Measurements from ENCODE around the gene ACVR1C. TPM values are rescaled to one million over a fixed set of nuclear protein-coding genes. Genes with fewer than 3 reads are reported as not detected.

Gene ACVR1C
- total and polyA plus RNA-seq, 9 donors: 0.09 to 1.1 (median 0.14) TPM

DNA sequence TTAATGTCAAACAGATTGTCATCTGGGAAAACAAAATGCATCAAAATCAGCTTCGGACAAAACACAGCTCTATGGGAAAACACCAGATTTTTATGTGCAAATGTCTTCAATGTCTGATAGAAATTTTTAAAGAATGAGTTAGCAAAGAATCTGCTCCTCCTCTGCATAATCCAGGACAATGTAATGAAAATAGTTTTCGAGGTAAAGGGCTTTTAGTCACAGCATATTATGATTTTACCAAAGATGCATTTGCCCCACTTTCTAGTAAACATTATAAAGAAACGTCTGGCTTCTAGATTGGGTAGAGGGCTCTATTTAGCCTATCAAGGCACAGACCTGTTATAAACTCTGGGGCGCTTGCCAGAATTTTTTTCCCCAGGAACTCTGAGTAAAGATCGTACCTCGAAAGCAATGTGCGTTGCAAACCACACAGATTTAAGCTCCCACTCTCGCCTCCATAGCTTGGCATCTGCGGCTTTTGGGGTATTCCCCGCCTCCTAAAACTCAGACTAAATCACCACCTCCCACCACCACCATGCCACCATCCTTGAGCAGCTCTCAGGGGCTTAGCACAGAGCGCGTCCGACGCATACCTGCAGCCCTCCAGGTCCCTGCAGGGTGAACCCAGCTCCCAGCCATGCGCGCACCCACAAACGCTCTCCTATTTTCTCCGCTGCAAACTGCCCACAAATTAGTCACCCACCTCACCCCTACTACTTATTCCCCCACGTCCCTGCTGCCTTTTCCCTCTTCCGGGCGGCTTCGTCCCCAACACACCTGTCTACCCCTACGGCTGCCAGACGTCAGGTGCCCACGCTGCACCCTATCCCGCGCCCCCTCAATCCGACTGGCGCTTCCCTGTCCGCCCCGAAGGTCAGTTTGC, 829 bp downstream of the ACVR1C start:
- Histone ChIP-seq H3K36me3 (ENCODE audit: control insufficient read depth, insufficient read depth, low read length) (no peaks in the 10 kb centered on the region), H3K27ac (ENCODE audit: low read length) (no peak overlapping the region), H3K4me3 (ENCODE audit: low read length) (peak overlapping the region; percentile 27), H3K9me3 (replicated peaks; ENCODE audit: control insufficient read depth, low read depth, low read length) (no peaks in the 10 kb centered on the region), H3K4me1 (ENCODE audit: control insufficient read depth, insufficient read depth, low read length) (peaks cover 12% of the 10 kb centered on the region), H3K27me3 (ENCODE audit: control insufficient read depth, insufficient read depth, low read length) (peaks cover 19% of the 10 kb centered on the region)
- no peak for DNase-seq
- WGBS (ENCODE audit: insufficient coverage): 1% methylated on average over 28 of the region's 31 CpGs

DNA sequence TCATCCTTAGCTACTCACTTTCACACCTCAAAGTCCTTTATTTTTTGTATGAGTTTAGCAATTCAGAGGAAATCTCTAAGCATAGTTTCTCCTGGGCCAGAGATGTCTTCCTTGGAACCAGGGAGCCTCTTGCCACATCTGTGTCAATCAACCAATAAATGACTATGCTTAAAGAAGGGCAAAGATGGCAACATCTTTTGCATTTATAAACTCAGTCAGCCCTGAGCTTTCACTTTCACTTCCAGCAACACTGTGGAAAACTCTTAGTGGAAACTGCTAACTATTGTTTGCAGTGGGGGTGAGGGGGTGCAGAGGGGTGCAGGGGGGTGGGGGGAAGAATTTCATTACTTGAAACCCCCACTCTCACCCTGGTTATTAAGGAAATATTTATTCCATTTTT, 3.4 kb downstream of the ACVR1C start:
- H3K4me3 ChIP-seq (ENCODE audit: low read length): no peak overlapping the region
- peaks cover 19% of the 10 kb centered on the region for H3K27me3 ChIP-seq (ENCODE audit: control insufficient read depth, insufficient read depth, low read length)
- H3K4me1 ChIP-seq (ENCODE audit: control insufficient read depth, insufficient read depth, low read length): peaks cover 12% of the 10 kb centered on the region
- peaks cover 3% of the 10 kb centered on the region for H3K9me3 ChIP-seq (replicated peaks; ENCODE audit: control insufficient read depth, low read depth, low read length)
- H3K36me3 ChIP-seq (ENCODE audit: control insufficient read depth, insufficient read depth, low read length): no peaks in the 10 kb centered on the region
- no peak for DNase-seq
- no peak overlapping the region for H3K27ac ChIP-seq (ENCODE audit: low read length)

DNA sequence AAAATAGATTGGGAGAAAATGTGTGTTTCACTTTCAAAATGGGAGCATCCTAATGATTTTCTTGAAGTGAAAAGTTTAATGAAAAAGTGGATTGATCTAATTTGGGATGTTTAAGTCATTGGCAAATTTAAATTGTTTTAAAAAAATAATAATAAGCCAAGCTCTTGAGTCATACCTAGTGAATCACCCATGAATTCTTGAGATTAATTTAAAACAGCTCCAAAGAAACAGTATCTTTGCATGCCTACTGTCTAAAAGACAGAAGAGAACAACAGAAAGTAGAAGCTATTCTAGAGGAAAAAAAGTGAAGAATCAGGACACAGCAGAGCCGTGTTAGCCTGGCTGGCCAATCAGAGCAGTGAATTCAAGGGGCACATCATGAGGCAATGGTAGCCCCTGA, 7.7 kb downstream of the ACVR1C start:
- WGBS (ENCODE audit: insufficient coverage): no CpG with 5 or more reads among the region's 1 CpG
- no peak for DNase-seq
- H3K9me3 ChIP-seq (replicated peaks; ENCODE audit: control insufficient read depth, low read depth, low read length): peaks cover 3% of the 10 kb centered on the region

DNA sequence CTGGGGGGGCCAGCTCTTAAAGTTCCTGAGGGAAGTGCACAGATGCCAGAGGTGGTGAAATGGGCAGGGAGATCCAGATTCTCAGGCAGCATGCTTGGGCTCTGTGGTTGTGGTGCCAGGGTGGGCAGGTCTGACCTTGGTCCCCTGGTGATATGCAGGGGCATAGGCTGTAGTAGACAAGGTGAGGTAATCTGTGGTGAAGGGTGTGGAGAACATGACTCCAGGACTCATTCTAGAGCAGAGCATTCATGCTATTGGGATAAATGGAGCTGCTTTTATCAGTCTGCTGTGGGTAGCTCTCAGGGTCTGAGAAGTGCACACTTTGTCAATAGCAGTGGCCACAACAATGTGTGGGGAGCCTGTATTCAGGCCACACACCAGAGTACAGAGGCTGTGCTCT, 16.9 kb downstream of the ACVR1C start:
- Histone ChIP-seq H3K27me3 (ENCODE audit: control insufficient read depth, insufficient read depth, low read length) (no peaks in the 10 kb centered on the region), H3K36me3 (ENCODE audit: control insufficient read depth, insufficient read depth, low read length) (no peaks in the 10 kb centered on the region), H3K4me1 (ENCODE audit: control insufficient read depth, insufficient read depth, low read length) (no peaks in the 10 kb centered on the region), H3K9me3 (replicated peaks; ENCODE audit: control insufficient read depth, low read depth, low read length) (peaks cover 2% of the 10 kb centered on the region), H3K27ac (ENCODE audit: low read length) (no peak overlapping the region), H3K4me3 (ENCODE audit: low read length) (no peak overlapping the region)
- no peak for DNase-seq

More for the DNA sequence above, 7.7 kb downstream of the ACVR1C start:
- peaks cover 2% of the 10 kb centered on the region for H3K27me3 ChIP-seq (ENCODE audit: control insufficient read depth, insufficient read depth, low read length)
- H3K36me3 ChIP-seq (ENCODE audit: control insufficient read depth, insufficient read depth, low read length): no peaks in the 10 kb centered on the region
- H3K4me3 ChIP-seq (ENCODE audit: low read length): no peak overlapping the region
- H3K4me1 ChIP-seq (ENCODE audit: control insufficient read depth, insufficient read depth, low read length): no peaks in the 10 kb centered on the region
- no peak overlapping the region for H3K27ac ChIP-seq (ENCODE audit: low read length)

DNA sequence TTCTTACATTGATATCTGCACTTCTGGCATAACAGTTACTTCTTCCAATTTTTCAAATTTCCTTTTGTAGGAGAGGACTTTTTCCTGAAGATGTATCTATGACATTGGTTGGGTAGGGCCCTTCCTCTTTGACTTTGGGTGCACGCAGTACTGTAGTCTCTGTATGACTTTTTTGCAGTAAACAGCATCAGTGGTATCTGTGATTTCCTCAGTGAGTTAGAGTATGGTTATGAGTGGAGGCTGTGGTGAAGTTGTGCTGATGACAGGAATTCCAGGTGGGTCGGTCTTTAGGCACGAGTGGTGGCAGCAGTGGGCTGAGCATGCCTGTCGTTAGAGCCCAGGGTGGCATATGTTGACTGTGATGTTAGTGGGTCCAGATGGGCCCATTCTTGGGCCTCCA, 17.6 kb downstream of the ACVR1C start:
- H3K27ac ChIP-seq (ENCODE audit: low read length): no peak overlapping the region
- WGBS (ENCODE audit: insufficient coverage): 95% methylated on average over 4 of the region's 4 CpGs
- H3K4me1 ChIP-seq (ENCODE audit: control insufficient read depth, insufficient read depth, low read length): no peaks in the 10 kb centered on the region
- no peaks in the 10 kb centered on the region for H3K27me3 ChIP-seq (ENCODE audit: control insufficient read depth, insufficient read depth, low read length)
- H3K36me3 ChIP-seq (ENCODE audit: control insufficient read depth, insufficient read depth, low read length): no peaks in the 10 kb centered on the region
- peaks cover 2% of the 10 kb centered on the region for H3K9me3 ChIP-seq (replicated peaks; ENCODE audit: control insufficient read depth, low read depth, low read length)
- DNase-seq: no peak
- no peak overlapping the region for H3K4me3 ChIP-seq (ENCODE audit: low read length)

DNA sequence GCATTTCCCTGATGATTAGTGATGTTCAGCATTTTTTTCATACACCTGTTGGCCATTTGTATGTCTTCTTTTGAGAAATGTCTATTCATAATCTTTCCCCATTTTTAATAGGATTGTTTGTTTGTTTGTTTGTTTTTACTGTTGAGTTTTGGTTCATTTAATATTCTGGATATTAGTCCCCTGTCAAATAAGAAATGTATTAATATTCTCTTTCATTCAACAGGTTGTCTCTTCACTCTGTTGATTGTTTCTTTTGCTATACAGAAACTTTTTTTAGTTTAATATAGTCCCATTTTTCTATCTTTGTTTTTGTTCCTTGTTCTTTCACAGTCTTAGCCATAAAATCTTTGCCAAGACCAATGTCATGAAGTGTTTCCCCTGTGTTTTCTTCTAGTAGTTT, 22.1 kb downstream of the ACVR1C start:
- H3K9me3 ChIP-seq (replicated peaks; ENCODE audit: control insufficient read depth, low read depth, low read length): peaks cover 2% of the 10 kb centered on the region
- no peak for DNase-seq
- H3K4me3 ChIP-seq (ENCODE audit: low read length): no peak overlapping the region
- H3K36me3 ChIP-seq (ENCODE audit: control insufficient read depth, insufficient read depth, low read length): no peaks in the 10 kb centered on the region
- no peaks in the 10 kb centered on the region for H3K4me1 ChIP-seq (ENCODE audit: control insufficient read depth, insufficient read depth, low read length)
- no peak overlapping the region for H3K27ac ChIP-seq (ENCODE audit: low read length)
- H3K27me3 ChIP-seq (ENCODE audit: control insufficient read depth, insufficient read depth, low read length): no peaks in the 10 kb centered on the region

DNA sequence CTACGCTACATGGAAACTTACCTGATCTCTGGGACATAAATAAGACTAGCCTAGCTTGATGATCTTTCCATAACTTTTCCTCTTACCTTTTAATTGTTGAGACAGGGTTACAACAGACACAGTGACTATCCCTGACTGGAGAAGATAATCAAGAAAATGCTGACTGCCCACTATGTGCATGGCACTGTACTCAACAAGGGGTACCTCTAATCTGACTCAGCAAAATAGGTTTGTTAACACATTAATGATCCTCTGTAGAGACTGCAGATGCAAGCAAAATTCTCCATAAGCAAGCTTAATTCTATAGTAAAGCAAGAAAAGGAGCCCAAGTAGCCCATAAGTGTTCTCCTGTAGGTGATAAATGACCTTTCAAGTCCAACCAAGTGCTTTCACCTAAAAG, 25.5 kb downstream of the ACVR1C start:
- no peak overlapping the region for H3K4me3 ChIP-seq (ENCODE audit: low read length)
- no peak for DNase-seq
- 67% methylated on average over 1 of the region's 1 CpG for whole genome bisulfite sequencing (ENCODE audit: insufficient coverage)

DNA sequence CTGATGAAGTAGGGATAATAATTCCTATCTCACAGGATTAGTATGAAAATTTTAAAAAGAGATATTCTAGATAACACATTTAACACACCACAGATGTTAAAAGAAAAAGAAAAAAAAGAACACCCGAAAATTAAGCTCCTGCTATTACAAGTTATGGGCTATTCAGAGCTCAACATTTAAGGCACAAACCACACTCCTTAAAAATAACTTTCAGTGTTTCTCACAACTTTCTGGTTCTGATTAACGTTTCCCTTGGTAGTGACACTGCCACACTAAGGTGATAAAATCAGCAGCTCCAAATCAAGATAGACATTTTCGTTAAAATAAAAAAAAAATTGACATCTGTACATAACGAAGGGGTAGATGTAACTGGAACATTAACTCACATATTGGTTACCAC, 26.9 kb downstream of the ACVR1C start:
- H3K27me3 ChIP-seq (ENCODE audit: control insufficient read depth, insufficient read depth, low read length): peaks cover 6% of the 10 kb centered on the region
- H3K4me3 ChIP-seq (ENCODE audit: low read length): no peak overlapping the region
- H3K4me1 ChIP-seq (ENCODE audit: control insufficient read depth, insufficient read depth, low read length): no peaks in the 10 kb centered on the region
- DNase-seq: no peak
- no peak overlapping the region for H3K27ac ChIP-seq (ENCODE audit: low read length)
- H3K36me3 ChIP-seq (ENCODE audit: control insufficient read depth, insufficient read depth, low read length): no peaks in the 10 kb centered on the region
- H3K9me3 ChIP-seq (replicated peaks; ENCODE audit: control insufficient read depth, low read depth, low read length): no peaks in the 10 kb centered on the region
- no CpG with 5 or more reads among the region's 4 CpGs for WGBS (ENCODE audit: insufficient coverage)

More for the DNA sequence above, 25.5 kb downstream of the ACVR1C start:
- Histone ChIP-seq H3K27me3 (ENCODE audit: control insufficient read depth, insufficient read depth, low read length) (no peaks in the 10 kb centered on the region), H3K27ac (ENCODE audit: low read length) (no peak overlapping the region), H3K9me3 (replicated peaks; ENCODE audit: control insufficient read depth, low read depth, low read length) (no peaks in the 10 kb centered on the region), H3K4me1 (ENCODE audit: control insufficient read depth, insufficient read depth, low read length) (no peaks in the 10 kb centered on the region), H3K36me3 (ENCODE audit: control insufficient read depth, insufficient read depth, low read length) (no peaks in the 10 kb centered on the region)

DNA sequence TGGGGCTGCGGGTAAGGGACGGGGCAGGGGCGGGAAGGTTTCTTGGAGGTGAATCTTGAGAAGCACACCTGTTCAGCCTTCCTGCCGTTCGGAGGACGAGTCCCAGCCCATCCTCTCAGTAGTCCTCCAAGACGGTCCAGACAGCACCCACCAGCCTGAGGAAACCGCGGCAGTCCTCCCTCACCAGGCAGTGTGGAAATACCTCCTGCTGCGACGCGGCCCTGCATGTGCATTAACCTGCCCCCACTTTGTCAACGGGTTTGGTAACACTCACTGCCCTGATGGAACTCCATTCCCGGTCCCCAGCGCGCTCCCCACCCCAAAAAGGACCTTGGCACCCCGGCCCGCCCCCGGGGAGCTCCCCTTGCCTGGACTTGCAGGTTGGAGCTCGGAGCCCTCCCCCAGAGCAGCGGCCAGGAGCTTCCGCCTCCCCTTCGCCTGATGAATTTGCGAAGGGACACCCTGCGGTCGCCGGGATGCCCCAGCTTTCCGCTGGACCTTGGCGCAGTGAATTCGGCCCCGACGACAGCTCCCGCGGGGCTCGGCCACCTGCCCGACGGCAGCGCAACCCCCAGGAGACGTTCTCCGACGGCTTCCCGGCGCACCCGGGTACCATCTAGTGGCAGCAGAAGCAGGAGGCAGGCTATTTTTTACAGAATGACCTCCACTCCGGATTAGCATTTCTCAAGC, 31.5 kb downstream of the ACVR1C start:
- no peaks in the 10 kb centered on the region for H3K4me1 ChIP-seq (ENCODE audit: control insufficient read depth, insufficient read depth, low read length)
- no peak overlapping the region for H3K27ac ChIP-seq (ENCODE audit: low read length)
- DNase-seq: peak; percentile 5
- no peaks in the 10 kb centered on the region for H3K9me3 ChIP-seq (replicated peaks; ENCODE audit: control insufficient read depth, low read depth, low read length)
- 17% methylated on average over 41 of the region's 45 CpGs for WGBS (ENCODE audit: insufficient coverage)
- no peak overlapping the region for H3K4me3 ChIP-seq (ENCODE audit: low read length)
- H3K27me3 ChIP-seq (ENCODE audit: control insufficient read depth, insufficient read depth, low read length): peaks cover 6% of the 10 kb centered on the region
- no peaks in the 10 kb centered on the region for H3K36me3 ChIP-seq (ENCODE audit: control insufficient read depth, insufficient read depth, low read length)

DNA sequence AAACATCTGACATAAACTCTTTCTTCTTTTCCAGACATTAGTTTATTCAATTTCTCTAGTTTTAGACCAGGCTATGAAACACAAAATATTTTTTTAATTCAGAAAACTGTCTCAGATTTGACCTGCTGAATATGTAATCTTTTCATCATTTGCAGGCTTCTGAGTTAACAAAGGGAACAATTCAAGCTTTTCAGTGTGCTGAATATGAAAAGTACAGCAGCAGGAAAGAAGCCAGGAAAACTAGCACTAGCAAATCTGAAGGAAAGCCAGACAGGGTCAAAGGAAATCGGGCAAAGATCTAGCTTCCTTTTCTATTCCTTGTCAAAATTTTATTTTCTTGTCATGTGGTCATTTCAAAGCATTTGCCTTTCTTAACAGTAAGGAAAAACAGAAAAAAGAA, 35.3 kb downstream of the ACVR1C start:
- H3K4me3 ChIP-seq (ENCODE audit: low read length): no peak overlapping the region
- H3K27me3 ChIP-seq (ENCODE audit: control insufficient read depth, insufficient read depth, low read length): peaks cover 6% of the 10 kb centered on the region
- DNase-seq: no peak
- H3K9me3 ChIP-seq (replicated peaks; ENCODE audit: control insufficient read depth, low read depth, low read length): no peaks in the 10 kb centered on the region
- H3K27ac ChIP-seq (ENCODE audit: low read length): no peak overlapping the region
- WGBS (ENCODE audit: insufficient coverage): no CpG with 5 or more reads among the region's 1 CpG
- H3K4me1 ChIP-seq (ENCODE audit: control insufficient read depth, insufficient read depth, low read length): no peaks in the 10 kb centered on the region
- no peaks in the 10 kb centered on the region for H3K36me3 ChIP-seq (ENCODE audit: control insufficient read depth, insufficient read depth, low read length)

All from muscle of leg (tissue), 11 donors.